K562 (cell line): ENCODE results near the gene TEX28. TPM values are rescaled to one million over a fixed set of nuclear protein-coding genes. Genes with fewer than 3 reads are reported as not detected.

Experiments
- ATAC-seq: fragments of 200-7000 bp; cut with Tn5 transposase; 3 replicates; pipeline ENCODE4 v1.9.1; 2020; ENCODE audit warnings: moderate library complexity
- BruUV-seq: library from RNA; stranded (reverse); fragments of 400-500 nt; replicated peaks from 2 replicates; lab custom pipeline; 2021; lab: Mats Ljungman, UMichigan
- CTCF ChIA-PET: fragments of 300-600 bp; formaldehyde crosslinking; extraction: SDS; loops from one replicate; lab custom pipeline; 2021; ENCODE audit warnings: low intra/inter-chr PET ratio; lab: Yijun Ruan, JAX
- POLR2A ChIA-PET: fragments of 300-600, 350-650 bp; sonication (Branson Sonifier 250); formaldehyde crosslinking; extraction: SDS; loops from one replicate; lab custom pipeline; 2021; ENCODE audit warnings: antibody characterized with exemption, inconsistent platforms; lab: Yijun Ruan, JAX
- DNase-seq, 4 experiments: peaks; one replicate each; pipeline versions ENCODE4 v3.0.0 to v3.0.0-alpha.2; 2011 to 2018; ENCODE audit warnings: low spot score in 3 of 4, mixed read lengths in 3 of 4; ENCODE audit errors: extremely low read depth in 1 of 4
- FAIRE-seq: peaks from 2 replicates; lab custom pipeline; 2011; peaks lifted over from hg19 to GRCh38; lab: Jason Lieb, UNC
- H2AFZ ChIP-seq: 2 replicates; pipeline ENCODE4 v1.6.0; 2011; ENCODE audit warnings: low read depth, low read length, control low read depth, inconsistent platforms
- H3K27ac ChIP-seq: fragments of 200-600 bp; 3 replicates; pipeline ENCODE4 v1.8.0; 2011; ENCODE audit warnings: low read depth, mild to moderate bottlenecking, control low read depth, inconsistent platforms, low read length, moderate library complexity, mixed read lengths; ENCODE audit errors: extremely low read depth
- H3K27me3 ChIP-seq, 2 experiments: fragments of 300-600 bp in 1 of 2; 2 replicates in 1 of 2; 3 replicates in 1 of 2; pipeline versions ENCODE4 v1.6.0 to v1.8.0; 2011; ENCODE audit warnings: inconsistent platforms in 2 of 2, low read length in 2 of 2, mild to moderate bottlenecking in 1 of 2, mixed read lengths in 1 of 2, moderate library complexity in 1 of 2; ENCODE audit not compliant: control insufficient read depth in 2 of 2, insufficient read depth in 2 of 2
- H3K36me3 ChIP-seq: fragments of 300-600 bp; 3 replicates; pipeline ENCODE4 v1.8.0; 2011; ENCODE audit warnings: mild to moderate bottlenecking, low read length, inconsistent platforms; ENCODE audit not compliant: control insufficient read depth, insufficient read depth
- H3K4me1 ChIP-seq, 2 experiments: fragments of 200-600 bp in 1 of 2; replicated peaks in 1 of 2; 2 replicates in 1 of 2; 3 replicates in 1 of 2; pipeline versions ENCODE4 v1.5.1 to v1.8.0; 2011; ENCODE audit warnings: inconsistent platforms in 2 of 2, low read length in 2 of 2, mild to moderate bottlenecking in 1 of 2, mixed read lengths in 1 of 2, moderate library complexity in 1 of 2; ENCODE audit not compliant: control insufficient read depth in 2 of 2, insufficient read depth in 2 of 2
- H3K4me2 ChIP-seq: 2 replicates; pipeline ENCODE4 v1.6.1; 2011; ENCODE audit warnings: low read length, control low read depth, inconsistent platforms, mixed read lengths; ENCODE audit not compliant: insufficient read depth
- H3K4me3 ChIP-seq: fragments of 200-600 bp; sonication (generic), shearing (Covaris generic); 2 replicates; pipeline ENCODE4 v1.5.1; 2016; ENCODE audit warnings: control low read depth, inconsistent platforms
- H3K79me2 ChIP-seq: fragments of 200-600 bp; 3 replicates; pipeline ENCODE4 v1.8.0; 2011; ENCODE audit warnings: low read length, inconsistent platforms; ENCODE audit not compliant: control insufficient read depth, insufficient read depth
- H3K9ac ChIP-seq, 2 experiments: 2 replicates each; pipeline versions ENCODE4 v1.6.0 to v1.6.1; 2011; ENCODE audit warnings: low read depth in 2 of 2, low read length in 2 of 2, control low read depth in 1 of 2, inconsistent platforms in 1 of 2, mild to moderate bottlenecking in 1 of 2, mixed read lengths in 1 of 2; ENCODE audit not compliant: insufficient read depth in 1 of 2
- H3K9me1 ChIP-seq: one replicate; pipeline ENCODE4 v1.6.0; 2011; ENCODE audit warnings: inconsistent platforms, mild to moderate bottlenecking, low read length, moderate library complexity; ENCODE audit not compliant: control insufficient read depth, insufficient read depth
- H3K9me3 ChIP-seq: replicated peaks from 2 replicates; pipeline ENCODE4 v1.5.1; 2011; ENCODE audit warnings: low read depth, low read length, inconsistent platforms; ENCODE audit not compliant: control insufficient read depth, insufficient read depth
- H4K20me1 ChIP-seq: replicated peaks from 2 replicates; pipeline ENCODE4 v1.6.1; 2011; ENCODE audit warnings: low read length, inconsistent platforms, mixed read lengths; ENCODE audit not compliant: control insufficient read depth, insufficient read depth
- ARHGAP35 ChIP-seq: fragments of 450-650 bp; IDR thresholded peaks from 2 replicates; pipeline ENCODE4 v1.6.1; 2018; ENCODE audit not compliant: partially characterized antibody
- BRF2 ChIP-seq: IDR thresholded peaks from 3 replicates; pipeline ENCODE4 v1.6.1; 2011; ENCODE audit warnings: borderline replicate concordance, mild to moderate bottlenecking; ENCODE audit not compliant: insufficient read length, insufficient read depth
- CTCF ChIP-seq, 3 experiments: IDR thresholded peaks in 2 of 3; conservative IDR thresholded peaks in 1 of 3; 2 replicates each; pipeline ENCODE4 v1.5.1; 2011 to 2012; ENCODE audit warnings: low read length in 3 of 3, mild to moderate bottlenecking in 3 of 3, control low read depth in 2 of 3, improper control_type of control experiment in 1 of 3, inconsistent platforms in 1 of 3, low read depth in 1 of 3, mixed read lengths in 1 of 3, moderate library complexity in 1 of 3; ENCODE audit not compliant: insufficient read depth in 2 of 3
- FOS ChIP-seq: IDR thresholded peaks from 3 replicates; pipeline ENCODE4 v1.6.1; 2011; ENCODE audit not compliant: insufficient read length; ENCODE audit errors: extremely low read depth
- RAD21 ChIP-seq, 2 experiments: fragments of 250-450 bp in 1 of 2; fragments of 450-650 bp in 1 of 2; sonication (Bioruptor Pico) in 1 of 2; formaldehyde crosslinking in 1 of 2; IDR thresholded peaks in 1 of 2; conservative IDR thresholded peaks in 1 of 2; 2 replicates each; pipeline versions ENCODE4 v1.4.0 to v1.8.0; 2020 to 2022; ENCODE audit warnings: mild to moderate bottlenecking in 2 of 2, moderate library complexity in 1 of 2
- SMC3 ChIP-seq: conservative IDR thresholded peaks from 2 replicates; pipeline ENCODE4 v1.6.1; 2011; ENCODE audit warnings: low read depth, low read length, improper control_type of control experiment; ENCODE audit not compliant: insufficient read depth
- THRA ChIP-seq: fragments of 450-650 bp; IDR thresholded peaks from 2 replicates; pipeline ENCODE4 v1.6.1; 2017; ENCODE audit warnings: mild to moderate bottlenecking, moderate library complexity
- WGBS: fragments of 100-300 bp; shearing (Covaris generic); methylation state at CpG from one replicate; pipeline ENCODE4 v1.1.6; 2016; ENCODE audit warnings: low coverage, mixed read lengths; ENCODE audit not compliant: insufficient coverage; ENCODE audit errors: missing lambda C conversion rate; 5-methylcytosine and 5-hydroxymethylcytosine counted together
- in situ Hi-C: fragments of 300-500 bp; cut with MboI; formaldehyde crosslinking; loops from 4 replicates; pipeline ENCODE4 v1.15.0; 2018; ENCODE audit warnings: inconsistent platforms, mixed read lengths
- intact Hi-C: fragments of 100-400 bp; cut with micrococcal nuclease; formaldehyde crosslinking; loops from 2 replicates; pipeline ENCODE4 v1.14.2; 2022
- polyA plus RNA-seq, 8 experiments: library from polyadenylated mRNA; depleted of rRNA in 4 of 8; stranded (reverse) in 5 of 8; unstranded in 3 of 8; fragments of >200 nt; fragmentation: Nextera tagmentation in 2 of 8; fragmentation: Illumina TruSeq in 1 of 8; extraction: Ambion mirVana in 2 of 8; extraction: Trizol in 1 of 8; gene quantifications; 2 replicates each; pipeline versions ENCODE4 v1.2.1 to v1.2.3, GENCODE V29; 2011 to 2014; ENCODE audit warnings: inconsistent platforms in 1 of 8, missing spikeins in 1 of 8
- total RNA-seq, 7 experiments: library from RNA; depleted of rRNA in 6 of 7; stranded (reverse); fragments of >200 nt in 6 of 7; fragmentation: Illumina TruSeq in 2 of 7; extraction: Trizol in 2 of 7; gene quantifications; 2 replicates each; pipeline versions ENCODE4 v1.2.1 to v1.2.3, GENCODE V29; 2011 to 2021; ENCODE audit warnings: low replicate concordance in 1 of 7
- TF ChIP-seq, protein P1 (sequence below): sonication (generic); formaldehyde crosslinking; IDR thresholded peaks from 2 replicates; pipeline ENCODE4 v1.8.0; 2023; ENCODE audit warnings: mild to moderate bottlenecking, missing genetic modification reagents

Gene TEX28
- total and polyA plus RNA-seq, 9 of the 15 experiments (the other 6 are each of a cell fraction or from before 2014, with no cell fraction given) = not detected

DNA sequence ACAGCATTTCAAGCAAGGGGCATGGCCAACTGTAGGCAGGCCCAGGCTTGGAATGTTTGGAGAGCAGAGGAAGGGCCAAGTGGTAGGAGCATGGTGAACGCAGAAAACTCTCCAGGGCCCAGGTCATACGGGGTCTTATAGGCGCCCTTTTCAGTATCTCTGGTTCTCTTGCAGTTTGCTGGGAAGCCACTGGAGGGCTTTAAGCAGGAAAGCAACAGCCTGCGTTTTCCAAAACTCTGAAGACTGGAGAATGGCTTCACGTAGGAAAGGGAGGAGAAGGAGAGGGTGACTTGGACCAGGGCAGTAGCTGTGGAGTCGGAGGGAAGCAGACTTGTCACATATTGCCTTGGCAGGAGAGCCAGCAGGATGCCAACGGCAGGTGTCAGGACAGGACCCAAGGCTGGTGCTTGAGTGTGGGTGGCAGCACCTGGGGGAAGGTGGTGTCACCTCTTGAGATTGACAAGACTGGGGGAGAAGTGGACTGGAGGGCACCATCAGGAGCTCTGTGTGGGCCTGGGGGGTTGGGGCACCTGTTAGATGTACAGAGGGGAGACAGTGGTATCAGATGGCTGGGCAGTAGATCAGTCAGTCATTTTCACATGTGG, 22.6 kb upstream of the TEX28 start:
- Histone ChIP-seq H3K36me3 (no peaks in the 10 kb centered on the region), H3K4me2 (no peak overlapping the region; the same call in 1 of the 2 replicates), H3K9ac (0 out of 4 replicates have a peak overlapping the region, but pooled peaks of 1 of the 2 experiments have one; percentile 77), H4K20me1 (no peaks in the 10 kb centered on the region), H3K9me1 (no peaks in the 10 kb centered on the region), H3K4me1 (no peaks in the 10 kb centered on the region; a peak in 1 of 5 replicates), H3K27ac (no peak overlapping the region), H2AFZ (peak overlapping the region; percentile 66; the same call in 1 of the 2 replicates), H3K27me3 (peaks cover 5 to 22% of the 10 kb centered on the region in 2 experiments; a peak in 4 of 5 replicates), H3K79me2 (no peaks in the 10 kb centered on the region), H3K4me3 (no peak overlapping the region), H3K9me3 (no peaks in the 10 kb centered on the region)
- DNase-seq = peak; percentile 19 to 41 (median 33)
- intact Hi-C loops (no loop called here), in situ Hi-C loops (loop anchor here (25.0 kb wide), 1 partner anchor 105 kb away; the partner anchor contains the start of gene OPN1MW2)
- FAIRE-seq = peak; percentile 11
- ATAC-seq = peak; percentile 88
- TF ChIP-seq FOS (no peak), THRA (no peak), SMC3 (peak; percentile 25; the same call in 1 of the 2 replicates), CTCF (IDR thresholded peaks at IDR 0.05 in 2 of 3, conservative IDR thresholded peaks at IDR 0.05 in 1 of 3; ENCODE audit: insufficient read depth in 2 of 3, low read depth in 1 of 3, low read length in 3 of 3) (peak; percentile 36 to 59 (median 48); a peak in 4 of 6 replicates), RAD21 (CRISPR knock-in tag; conservative IDR thresholded peaks at IDR 0.05 in 1 of 2, IDR thresholded peaks at IDR 0.05 in 1 of 2) (peak in 1 of 2 experiments; percentile 24; a peak in 1 of 4 replicates), ARHGAP35 (no peak), BRF2 (no peak)
- TF ChIP-seq, protein P1, sequence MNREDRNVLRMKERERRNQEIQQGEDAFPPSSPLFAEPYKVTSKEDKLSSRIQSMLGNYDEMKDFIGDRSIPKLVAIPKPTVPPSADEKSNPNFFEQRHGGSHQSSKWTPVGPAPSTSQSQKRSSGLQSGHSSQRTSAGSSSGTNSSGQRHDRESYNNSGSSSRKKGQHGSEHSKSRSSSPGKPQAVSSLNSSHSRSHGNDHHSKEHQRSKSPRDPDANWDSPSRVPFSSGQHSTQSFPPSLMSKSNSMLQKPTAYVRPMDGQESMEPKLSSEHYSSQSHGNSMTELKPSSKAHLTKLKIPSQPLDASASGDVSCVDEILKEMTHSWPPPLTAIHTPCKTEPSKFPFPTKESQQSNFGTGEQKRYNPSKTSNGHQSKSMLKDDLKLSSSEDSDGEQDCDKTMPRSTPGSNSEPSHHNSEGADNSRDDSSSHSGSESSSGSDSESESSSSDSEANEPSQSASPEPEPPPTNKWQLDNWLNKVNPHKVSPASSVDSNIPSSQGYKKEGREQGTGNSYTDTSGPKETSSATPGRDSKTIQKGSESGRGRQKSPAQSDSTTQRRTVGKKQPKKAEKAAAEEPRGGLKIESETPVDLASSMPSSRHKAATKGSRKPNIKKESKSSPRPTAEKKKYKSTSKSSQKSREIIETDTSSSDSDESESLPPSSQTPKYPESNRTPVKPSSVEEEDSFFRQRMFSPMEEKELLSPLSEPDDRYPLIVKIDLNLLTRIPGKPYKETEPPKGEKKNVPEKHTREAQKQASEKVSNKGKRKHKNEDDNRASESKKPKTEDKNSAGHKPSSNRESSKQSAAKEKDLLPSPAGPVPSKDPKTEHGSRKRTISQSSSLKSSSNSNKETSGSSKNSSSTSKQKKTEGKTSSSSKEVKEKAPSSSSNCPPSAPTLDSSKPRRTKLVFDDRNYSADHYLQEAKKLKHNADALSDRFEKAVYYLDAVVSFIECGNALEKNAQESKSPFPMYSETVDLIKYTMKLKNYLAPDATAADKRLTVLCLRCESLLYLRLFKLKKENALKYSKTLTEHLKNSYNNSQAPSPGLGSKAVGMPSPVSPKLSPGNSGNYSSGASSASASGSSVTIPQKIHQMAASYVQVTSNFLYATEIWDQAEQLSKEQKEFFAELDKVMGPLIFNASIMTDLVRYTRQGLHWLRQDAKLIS (CRISPR knock-in tag) = no peak
- WGBS = 20% methylated on average over 5 of the region's 7 CpGs
- CTCF ChIA-PET = no interaction called here
- POLR2A ChIA-PET = no interaction called here
- no TSS peak for BruUV-seq
